ENCODE measurements around the gene ADCY6. TPM values are rescaled to one million over a fixed set of nuclear protein-coding genes. Genes with fewer than 3 reads are reported as not detected.

ADCY6 gene
- total and polyA plus RNA-seq, 2 of the 4 experiments (the other 2 are of a cell fraction), result 18.5 to 34.4 TPM

GRCh38 chr12:48822711-48823110 lies 33.8 kb upstream of the ADCY6 start:
- Histone ChIP-seq H3K9me3 (ENCODE audit: control insufficient read depth, insufficient read depth, low read length) (no peaks in the 10 kb centered on the region), H2AK9ac (replicated peaks; ENCODE audit: low read depth, low read length, poor library complexity) (no peak overlapping the region), H3K4me1 (ENCODE audit: control insufficient read depth, insufficient read depth, low read length) (peaks cover 10% of the 10 kb centered on the region), H3K36me3 (ENCODE audit: control insufficient read depth, insufficient read depth, low read length) (peaks cover 45% of the 10 kb centered on the region), H3K9me1 (ENCODE audit: insufficient read depth, low read length) (peaks cover 9% of the 10 kb centered on the region), H2BK5ac (ENCODE audit: low read depth, low read length, poor library complexity, severe bottlenecking) (no peak overlapping the region), H3K18ac (ENCODE audit: low read depth, low read length) (no peak overlapping the region), H4K5ac (ENCODE audit: low read depth, low read length) (no peak overlapping the region), H2BK15ac (ENCODE audit: low read depth, low read length) (no peak overlapping the region), H4K91ac (ENCODE audit: insufficient read depth, low read depth, low read length) (no peak overlapping the region), H3K9ac (ENCODE audit: low read depth, low read length) (no peak overlapping the region), H3K4me2 (ENCODE audit: low read depth, low read length) (no peak overlapping the region), H3K79me1 (ENCODE audit: low read depth in 1 of 2, low read length in 2 of 2) (peaks cover 31 to 53% of the 10 kb centered on the region in 2 experiments), H2AK5ac (ENCODE audit: low read depth, low read length) (no peak overlapping the region), H3K4me3 (ENCODE audit: insufficient read depth, low read depth, low read length) (no peak overlapping the region), H3K23ac (ENCODE audit: low read depth, low read length) (no peak overlapping the region), H3K4ac (ENCODE audit: low read depth, low read length) (no peak overlapping the region), H3K56ac (ENCODE audit: extremely low read depth, insufficient read depth, low read length) (no peak overlapping the region), H4K8ac (ENCODE audit: low read depth in 2 of 2, low read length in 2 of 2) (no peak overlapping the region), H2BK120ac (ENCODE audit: low read depth, low read length) (no peak overlapping the region), H2BK20ac (ENCODE audit: low read depth, low read length) (no peak overlapping the region), H4K20me1 (ENCODE audit: insufficient read depth, low read length) (peaks cover 19% of the 10 kb centered on the region), H3K27me3 (ENCODE audit: control insufficient read depth, insufficient read depth, low read length) (no peaks in the 10 kb centered on the region), H3K14ac (replicated peaks; ENCODE audit: low read depth, low read length) (no peak overlapping the region), H3K27ac (ENCODE audit: insufficient read depth, low read length) (no peak overlapping the region), H2AFZ (replicated peaks; ENCODE audit: low read length, poor library complexity) (no peak overlapping the region)
- ChIA-PET POLR2A (ENCODE audit: unreplicated experiment) (no interaction called here), CTCF (interaction anchor here (0.6 kb wide), 1 partner anchor 1604 kb away, joined by 4 read pairs; no protein-coding TSS in a partner anchor)
- DNase-seq (no peak), ATAC-seq (ENCODE audit: low read depth) (no peak)
- no TSS peak for BruUV-seq (replicated peaks)
- dilution Hi-C loops (cut with HindIII; ENCODE audit: low sequenced_read_pairs, unreplicated experiment), result no loop called here
- TF ChIP-seq SMC3 (IDR thresholded peaks at IDR 0.05; ENCODE audit: low read depth, low read length) (no peak), RFX5 (IDR thresholded peaks at IDR 0.05; ENCODE audit: low read depth, low read length) (no peak), NFE2L2 (IDR thresholded peaks at IDR 0.05; ENCODE audit: low read depth, low read length) (no peak), CHD1 (IDR thresholded peaks at IDR 0.05; ENCODE audit: low read depth, low read length) (no peak), FOS (IDR thresholded peaks at IDR 0.05; ENCODE audit: low read depth, low read length) (no peak), MAZ (IDR thresholded peaks at IDR 0.05; ENCODE audit: borderline replicate concordance, low read depth, low read length) (no peak), MAFK (IDR thresholded peaks at IDR 0.05; ENCODE audit: low read depth, low read length) (no peak), USF2 (IDR thresholded peaks at IDR 0.05; ENCODE audit: low read depth, low read length) (no peak), RAD21 (IDR thresholded peaks at IDR 0.05; ENCODE audit: low read length) (no peak), MXI1 (IDR thresholded peaks at IDR 0.05; ENCODE audit: borderline replicate concordance, low read depth, low read length) (no peak), BHLHE40 (IDR thresholded peaks at IDR 0.05; ENCODE audit: low read depth, low read length) (no peak), ELK1 (IDR thresholded peaks at IDR 0.05; ENCODE audit: borderline replicate concordance, low read depth, low read length) (no peak), CEBPB (IDR thresholded peaks at IDR 0.05; ENCODE audit: low read depth, low read length) (no peak), POLR2A (IDR thresholded peaks at IDR 0.05; ENCODE audit: low read depth, low read length) (no peak)
- intact Hi-C loops (cut with micrococcal nuclease), result no loop called here
- in situ Hi-C loops (cut with MboI; ENCODE audit: low sequenced_read_pairs), result no loop called here
- WGBS, 2 experiments (ENCODE audit: extremely low coverage in 2 of 2, insufficient read length in 1 of 2), result no CpG with 5 or more reads among the region's 2 CpGs

Data from IMR-90 (cell line).